ENCODE measurements around the gene RADIL. TPM values are rescaled to one million over a fixed set of nuclear protein-coding genes. Genes with fewer than 3 reads are reported as not detected.

The RADIL gene
- total RNA-seq, 1 donor from 2014 or later, result 3.7 TPM

Small RNA genes within 50 kb of the gene (small RNA-seq; reads per million reads assigned to genes)
- gene MIR4656 (ENCODE audit: low replicate concordance) (not detected), gene RF00019 (ENCODE audit: low replicate concordance) (not detected)

Other genes with a start within 250 kb of the RADIL start
- gene FOXK1, start 201.4 kb downstream of the RADIL start, total RNA-seq, result 23.4 TPM
- gene AP5Z1, start 108.1 kb downstream of the RADIL start, total RNA-seq, result 9.3 TPM
- gene PAPOLB, start 21.7 kb downstream of the RADIL start, total RNA-seq, result 0.74 TPM
- 4.4 TPM for gene MMD2, start 75.5 kb upstream of the RADIL start, total RNA-seq
- 13.8 TPM for gene RBAK, start 162.1 kb upstream of the RADIL start, total RNA-seq

All from temporal lobe (tissue), 2 donors.